HG02678 (cell line): ENCODE measurements around the gene NYAP2.

Experiments used
- ATAC-seq: cut with Tn5 transposase; IDR thresholded peaks from one replicate; pipeline ENCODE4 v1.9.1; 2021; ENCODE audit warnings: mild to moderate bottlenecking, moderate library complexity; ENCODE audit not compliant: unreplicated experiment

The NYAP2 gene

GRCh38 chr2:225472161-225472560 is 72.7 kb downstream of the NYAP2 start:
- no peak for ATAC-seq

DNA sequence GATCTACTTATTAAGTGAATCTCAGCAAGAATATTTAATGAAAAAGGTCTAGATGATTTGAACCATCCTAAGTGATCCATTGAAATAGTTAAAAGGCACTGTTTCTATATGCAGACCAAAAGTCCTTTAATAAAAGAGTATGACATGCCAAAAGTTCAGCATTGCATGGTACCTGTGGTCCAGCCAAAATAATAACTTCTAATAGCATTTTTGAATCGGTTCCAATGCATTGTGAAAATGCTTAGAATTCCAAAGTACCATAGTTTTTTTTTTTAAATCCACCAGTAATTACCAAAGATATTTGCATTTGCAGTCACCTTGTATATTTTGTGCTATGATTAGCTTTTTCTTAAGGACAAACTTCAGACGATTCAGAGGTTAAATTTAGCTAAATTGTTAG is 79.9 kb downstream of the NYAP2 start:
- ATAC-seq = no peak

- no peak for ATAC-seq
Measured at GRCh38 chr2:225484751-225485150, 85.2 kb downstream of the NYAP2 start.

GRCh38 chr2:225486236-225486635 is 86.7 kb downstream of the NYAP2 start:
- ATAC-seq = no peak

DNA sequence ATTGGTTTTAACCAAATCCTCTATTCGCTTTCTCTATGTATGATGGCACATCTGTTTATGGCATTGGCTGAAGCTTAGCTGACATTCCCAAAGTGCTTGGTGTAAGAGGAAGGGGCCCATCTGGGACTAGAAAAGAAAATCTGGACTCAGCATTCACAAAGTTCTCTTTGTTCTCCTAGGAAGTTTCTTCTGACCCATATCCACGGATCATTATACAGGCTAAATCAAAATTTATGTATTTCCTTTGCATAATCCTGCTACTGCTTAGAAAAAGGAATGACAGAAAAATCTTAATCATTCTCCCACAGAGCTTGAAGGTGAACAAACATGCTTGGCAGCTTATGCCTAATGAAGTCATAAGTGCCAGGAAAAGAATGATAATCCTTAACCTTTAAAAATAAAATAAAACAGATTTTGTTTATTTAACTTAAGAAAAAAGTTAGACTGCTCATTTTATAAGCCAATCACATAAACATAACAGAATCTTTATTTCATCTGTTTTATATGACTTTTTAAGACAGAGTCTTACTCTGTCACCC is 88.4 kb downstream of the NYAP2 start:
- ATAC-seq = no peak

DNA sequence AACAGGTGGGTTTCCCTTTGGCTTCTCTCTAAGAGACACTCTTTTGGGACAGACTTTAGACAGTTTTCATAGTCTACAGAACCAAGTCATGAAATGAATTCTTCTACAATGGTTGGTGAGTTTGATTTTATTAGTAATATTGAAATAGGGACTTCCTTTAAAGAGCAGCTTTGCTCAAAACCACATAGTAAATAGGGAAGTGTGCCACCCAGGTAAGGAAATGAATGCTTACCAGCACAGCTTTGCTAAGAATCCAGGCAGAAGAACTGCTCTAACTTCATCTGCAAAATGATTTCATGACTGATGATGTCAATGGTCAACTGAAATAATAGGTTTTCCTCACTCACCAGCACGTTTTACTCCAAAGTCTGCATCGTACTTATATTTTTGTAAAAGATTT is 89.2 kb downstream of the NYAP2 start:
- no peak for ATAC-seq

- ATAC-seq = no peak
Measured at GRCh38 chr2:225493420-225494099, 94.0 kb downstream of the NYAP2 start.

- ATAC-seq = no peak
Measured at GRCh38 chr2:225494100-225494459, 94.6 kb downstream of the NYAP2 start.

DNA sequence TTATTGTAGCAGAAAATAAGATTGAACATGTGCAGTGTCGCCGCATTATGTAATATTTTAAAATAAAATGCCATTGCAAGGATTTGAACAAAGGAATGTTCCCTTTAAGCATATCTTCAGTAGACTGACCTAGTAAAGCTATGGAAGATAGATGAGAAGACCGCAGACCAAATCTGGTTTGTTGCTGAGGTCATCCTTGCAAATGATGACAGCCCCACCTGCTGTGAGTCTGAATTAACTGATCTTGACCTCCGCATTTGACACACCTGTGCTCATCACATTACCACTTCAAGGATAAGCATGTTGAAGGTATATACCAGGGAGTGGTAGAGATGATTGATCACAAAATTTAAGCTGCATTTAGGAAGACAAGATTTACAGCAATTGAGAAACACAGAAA is 96.2 kb downstream of the NYAP2 start:
- ATAC-seq = no peak

DNA sequence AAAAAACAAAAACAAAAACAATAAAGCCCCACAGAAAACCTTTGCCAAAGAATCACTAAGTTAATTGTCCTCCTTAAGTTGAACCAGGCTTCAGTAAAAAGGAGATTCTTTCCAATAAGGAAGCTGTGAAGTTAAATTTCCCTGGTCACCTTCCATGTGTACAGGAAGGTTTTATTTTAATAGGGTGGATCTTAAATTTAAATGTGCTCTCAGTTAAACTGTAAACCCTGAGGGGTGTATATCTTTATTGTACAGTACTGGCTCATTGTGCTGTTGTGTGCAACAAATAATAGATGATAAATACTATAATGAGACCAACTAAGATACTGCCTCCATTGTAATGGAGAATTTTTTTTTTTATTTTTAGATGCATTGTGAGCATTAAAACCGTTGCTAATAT is 97.1 kb downstream of the NYAP2 start:
- ATAC-seq = no peak

GRCh38 chr2:225497166-225497565 is 97.7 kb downstream of the NYAP2 start:
- ATAC-seq = no peak

- no peak for ATAC-seq
Measured at GRCh38 chr2:225501022-225501421, 101.5 kb downstream of the NYAP2 start.

- no peak for ATAC-seq
Measured at GRCh38 chr2:225502971-225503370, 103.5 kb downstream of the NYAP2 start.

DNA sequence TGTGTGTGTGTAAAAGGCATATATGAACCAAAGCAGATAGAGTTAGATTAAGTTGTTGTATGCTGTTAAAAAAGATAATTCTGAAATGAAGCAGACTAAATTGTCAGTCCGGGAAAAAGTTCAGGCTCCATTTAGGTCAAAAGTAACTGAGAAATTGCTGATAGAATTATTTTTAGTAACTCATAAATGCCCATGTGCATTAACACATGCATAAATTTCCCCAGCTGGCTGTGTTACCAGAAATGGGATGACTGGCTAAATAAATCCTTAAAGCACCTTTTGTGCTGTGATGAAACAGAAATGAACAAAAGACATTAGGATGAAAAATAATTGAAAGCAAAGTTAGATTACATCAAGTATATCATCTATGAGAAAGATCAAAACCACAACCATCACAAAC is 111.3 kb downstream of the NYAP2 start:
- ATAC-seq = no peak

GRCh38 chr2:225512469-225512868 is 113.0 kb downstream of the NYAP2 start:
- ATAC-seq = no peak

- no peak for ATAC-seq
Measured at GRCh38 chr2:225512876-225513540, 113.5 kb downstream of the NYAP2 start.

DNA sequence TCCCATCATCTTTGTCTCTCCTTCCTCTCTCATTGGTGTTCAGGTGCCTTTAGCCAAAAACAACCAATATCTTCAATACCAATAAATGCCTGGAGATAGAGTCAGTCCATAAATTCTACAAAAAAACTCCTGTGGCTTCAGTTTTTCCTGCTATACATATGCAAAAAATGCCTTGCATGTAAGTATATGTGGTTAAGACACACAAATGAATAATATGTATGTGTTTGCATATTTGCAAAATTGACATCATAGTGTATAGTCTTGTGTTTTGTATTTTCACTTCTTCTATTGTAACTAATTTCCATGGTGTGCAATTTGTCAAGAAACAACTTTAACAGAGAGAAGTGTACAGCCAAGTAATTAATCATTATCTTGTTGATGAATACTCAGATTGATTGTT is 115.5 kb downstream of the NYAP2 start:
- no peak for ATAC-seq

- ATAC-seq = no peak
Measured at GRCh38 chr2:225526760-225527390, 127.4 kb downstream of the NYAP2 start.

- ATAC-seq = no peak
Measured at GRCh38 chr2:225531559-225531958, 132.0 kb downstream of the NYAP2 start.

DNA sequence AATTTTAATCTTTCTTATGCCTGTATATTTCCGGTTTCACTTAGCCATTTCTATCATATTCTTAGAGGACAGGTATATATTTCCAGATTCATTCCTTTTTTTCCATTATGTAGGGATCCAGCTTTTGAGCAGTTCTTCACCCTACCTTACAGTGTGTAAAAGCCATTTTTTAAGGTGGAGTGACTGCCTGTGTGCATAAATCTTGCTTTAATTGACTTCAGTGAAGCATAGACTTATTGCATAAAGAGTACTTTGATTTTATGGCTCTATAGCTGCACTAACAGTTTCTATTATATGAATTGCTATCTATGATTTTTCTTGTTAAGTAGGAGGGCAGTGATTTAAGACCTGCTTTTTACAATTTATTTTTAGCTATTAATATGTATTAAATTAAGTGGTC is 132.6 kb downstream of the NYAP2 start:
- ATAC-seq = no peak

DNA sequence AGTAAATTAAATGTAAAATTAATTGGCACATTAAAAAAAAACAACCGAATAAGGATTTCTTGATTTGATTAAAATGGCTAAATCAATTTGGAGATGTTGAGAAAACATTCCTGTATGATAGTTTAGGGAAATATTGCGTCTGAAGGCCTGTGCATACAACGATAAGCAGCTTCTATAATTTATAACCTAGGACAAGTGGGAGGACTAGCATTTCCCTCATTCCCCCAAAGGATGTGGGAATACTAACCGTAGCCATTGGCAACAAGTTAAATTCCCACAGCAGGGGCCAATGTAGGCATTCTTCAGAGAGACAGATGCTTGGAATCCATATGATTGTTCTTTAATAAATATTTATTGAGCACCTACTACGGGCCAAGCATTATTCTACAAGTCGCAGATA is 134.5 kb downstream of the NYAP2 start:
- no peak for ATAC-seq

GRCh38 chr2:225534697-225535096 is 135.2 kb downstream of the NYAP2 start:
- no peak for ATAC-seq
